K562 (cell line): ENCODE data around the gene ENG. TPM values are rescaled to one million over a fixed set of nuclear protein-coding genes. Genes with fewer than 3 reads are reported as not detected.
A peak's percentile ranks its signal among the peaks of the same experiment; 100 is the strongest.

Experiments
- CHD7 ChIP-seq: fragments of 200-600 bp; sonication (generic); IDR thresholded peaks from one replicate; pipeline ENCODE4 v1.6.1; 2012; ENCODE audit warnings: mild to moderate bottlenecking, low read depth, low read length, inconsistent platforms
- CREB3 ChIP-seq: fragments of 450-650 bp; conservative IDR thresholded peaks from 2 replicates; pipeline ENCODE4 v1.6.1; 2016; ENCODE audit warnings: missing genetic modification characterization, low read depth, mild to moderate bottlenecking, missing compliant biosample characterization, moderate library complexity
- CTBP1 ChIP-seq: fragments of 450-650 bp; IDR thresholded peaks from 2 replicates; pipeline ENCODE4 v1.6.1; 2016; ENCODE audit warnings: borderline replicate concordance
- CUX1 ChIP-seq: fragments of 200-800 bp; sonication (Bioruptor generic); IDR thresholded peaks from 2 replicates; pipeline ENCODE4 v1.6.1; 2016; ENCODE audit warnings: missing genetic modification characterization, missing compliant biosample characterization
- NCOA4 ChIP-seq: fragments of 450-650 bp; IDR thresholded peaks from 2 replicates; pipeline ENCODE4 v1.6.1; 2018; ENCODE audit warnings: mild to moderate bottlenecking; ENCODE audit not compliant: partially characterized antibody
- TBL1XR1 ChIP-seq, 2 experiments: IDR thresholded peaks; 2 replicates each; pipeline ENCODE4 v1.6.1; 2012; ENCODE audit warnings: improper control_type of control experiment in 2 of 2, low read length in 2 of 2, mild to moderate bottlenecking in 1 of 2
- ZNF24 ChIP-seq: fragments of 450-650 bp; IDR thresholded peaks from 2 replicates; pipeline ENCODE4 v1.6.1; 2016
- ZNF436 ChIP-seq: fragments of 250-450, 450-650 bp; sonication (Bioruptor Pico); formaldehyde crosslinking; IDR thresholded peaks from 2 replicates; pipeline ENCODE4 v1.7.0; 2020; ENCODE audit warnings: mild to moderate bottlenecking
- polyA plus RNA-seq, 8 experiments: library from polyadenylated mRNA; depleted of rRNA in 4 of 8; stranded (reverse) in 5 of 8; unstranded in 3 of 8; fragments of >200 nt; fragmentation: Nextera tagmentation in 2 of 8; fragmentation: Illumina TruSeq in 1 of 8; extraction: Ambion mirVana in 2 of 8; extraction: Trizol in 1 of 8; gene quantifications; 2 replicates each; pipeline versions ENCODE4 v1.2.1 to v1.2.3, GENCODE V29; 2011 to 2014; ENCODE audit warnings: inconsistent platforms in 1 of 8, missing spikeins in 1 of 8
- total RNA-seq, 7 experiments: library from RNA; depleted of rRNA in 6 of 7; stranded (reverse); fragments of >200 nt in 6 of 7; fragmentation: Illumina TruSeq in 2 of 7; extraction: Trizol in 2 of 7; gene quantifications; 2 replicates each; pipeline versions ENCODE4 v1.2.1 to v1.2.3, GENCODE V29; 2011 to 2021; ENCODE audit warnings: low replicate concordance in 1 of 7

The ENG gene
- total and polyA plus RNA-seq, 9 of the 15 experiments (the other 6 are each of a cell fraction or from before 2014, with no cell fraction given) = 0.04 to 0.40 (median 0.14) TPM; not detected in 1

GRCh38 chr9:127802576-127803443, 51.6 kb downstream of the ENG start, which contains the start of gene FPGS (continued):
- TF ChIP-seq CHD7 = no peak
- TF ChIP-seq ZNF24 = no peak
- no peak; a peak in 1 of 4 replicates for TF ChIP-seq TBL1XR1 (IDR thresholded peaks at IDR 0.05; ENCODE audit: low read length in 2 of 2)
- TF ChIP-seq CTBP1 = peak; percentile 77; the same call in 1 of the 2 replicates
- TF ChIP-seq CUX1 (CRISPR knock-in tag) = 0 out of 2 replicates have a peak, but pooled peaks have one; percentile 44
- TF ChIP-seq NCOA4 = no peak
- no peak for TF ChIP-seq CREB3
- no peak for TF ChIP-seq ZNF436
